Psoas muscle (tissue), 8 donors: ENCODE measurements around the gene LGALS4. TPM values are rescaled to one million over a fixed set of nuclear protein-coding genes. Genes with fewer than 3 reads are reported as not detected.

ENCODE experiments used
- ATAC-seq, 4 donors: fragments of 200-7000 bp; cut with Tn5 transposase; one replicate each; pipeline ENCODE4 v1.9.1; 2020; ENCODE audit warnings: moderate library complexity in 3 of 4, mild to moderate bottlenecking in 2 of 4
- DNase-seq, 2 donors: peaks; one replicate each; pipeline ENCODE4 v3.0.0-alpha.2; 2020
- H3K27ac ChIP-seq: fragments of 200-600 bp; one replicate; pipeline ENCODE4 v1.8.0; 2022
- H3K27me3 ChIP-seq, 3 donors: fragments of 200-600 bp in 1 of 3; one replicate each; pipeline versions ENCODE4 v1.6.1 to v1.8.0; 2013 to 2022; ENCODE audit warnings: low read length in 2 of 3, mild to moderate bottlenecking in 2 of 3, moderate library complexity in 1 of 3; ENCODE audit not compliant: insufficient read depth in 3 of 3
- H3K36me3 ChIP-seq, 2 donors: fragments of 200-600 bp in 1 of 2; one replicate each; pipeline versions ENCODE4 v1.6.1 to v1.8.0; 2013 to 2022; ENCODE audit warnings: low read depth in 1 of 2, mild to moderate bottlenecking in 1 of 2, moderate library complexity in 1 of 2; ENCODE audit not compliant: insufficient read depth in 1 of 2
- H3K4me1 ChIP-seq: fragments of 200-600 bp; one replicate; pipeline ENCODE4 v1.8.0; 2022
- H3K4me3 ChIP-seq: fragments of 200-600 bp; one replicate; pipeline ENCODE4 v1.8.0; 2022; ENCODE audit warnings: mild to moderate bottlenecking
- H3K9me3 ChIP-seq: fragments of 200-600 bp; one replicate; pipeline ENCODE4 v1.8.0; 2022
- CTCF ChIP-seq: fragments of 200-600 bp; IDR thresholded peaks from one replicate; pipeline ENCODE4 v1.8.0; 2022; ENCODE audit warnings: antibody characterized with exemption
- WGBS, 3 donors: extraction: QIAGEN DNeasy Blood & Tissue Kit; methylation state at CpG; one replicate each; pipeline versions ENCODE4 v1.1.6 to v1.1.7; 2013; 5-methylcytosine and 5-hydroxymethylcytosine counted together
- intact Hi-C, 2 donors: fragments of 100-400 bp; cut with DNase I; formaldehyde crosslinking; loops; one replicate each; pipeline versions ENCODE4 v1.11.0 to v1.14.2; 2022
- polyA plus RNA-seq, 3 donors: library from polyadenylated mRNA; stranded (reverse); fragments of 200-250 nt; gene quantifications; one replicate each; pipeline ENCODE4 v1.2.3, GENCODE V29; 2013
- total RNA-seq, 4 donors: library from RNA; stranded (reverse); fragmentation: NEBNext Ultra II Directional in 2 of 4; extraction: Animal tissue kit (Norgen Biotek cat#: 25700) in 2 of 4; gene quantifications; one replicate each; pipeline versions ENCODE4 v1.2.1 to v1.2.4, GENCODE V29; 2021 to 2023
- donor health status: healthy with polysubstance abuse.
- donor health status: DM: no; HTN: no; CAD: no; lungs with moderate emphysema.
- donor health status: Bipolar disorder and iron deficiency.
- donor health status: healthy.
- donor health status: DM: yes; HTN: yes; CAD: no.
- donor health status: DM: no; HTN: no; CAD: no.
- donor health status: DM: no; HTN: no; CAD: no.
- donor health status: DM: yes; HTN: yes; CAD: no.

The LGALS4 gene
- total and polyA plus RNA-seq, 7 donors, result 0.31 to 2.0 (median 0.64) TPM

- no peak overlapping the region for H3K4me3 ChIP-seq
- H3K9me3 ChIP-seq, result no peaks in the 10 kb centered on the region
- H3K27ac ChIP-seq, result peak overlapping the region; percentile 99
- TF ChIP-seq CTCF, result no peak
- peaks cover 79% of the 10 kb centered on the region for H3K4me1 ChIP-seq
- peak in 1 of 2 donors; percentile 53 for DNase-seq
- H3K27me3 ChIP-seq, result no peaks in the 10 kb centered on the region
- WGBS, 3 donors, result 74 to 83% (median 77%) methylated on average over 6 of the region's 6 CpGs
- ATAC-seq, result no peak
- intact Hi-C loops, result loop anchor here in 1 of 2 donors (10.0 kb wide), 1 partner anchor 192 kb away; the partner anchor contains the start of gene ACTN4
- peaks cover 16 to 67% of the 10 kb centered on the region in 2 donors for H3K36me3 ChIP-seq
Observed at GRCh38 chr19:38836983-38837626, 24.4 kb upstream of the LGALS4 start.

GRCh38 chr19:38836159-38836982, 23.6 kb upstream of the LGALS4 start:
- H3K27me3 ChIP-seq, result no peaks in the 10 kb centered on the region
- peaks cover 73% of the 10 kb centered on the region for H3K4me1 ChIP-seq
- H3K27ac ChIP-seq, result peak overlapping the region; percentile 99
- H3K36me3 ChIP-seq, result peaks cover 16 to 59% of the 10 kb centered on the region in 2 donors
- no peaks in the 10 kb centered on the region for H3K9me3 ChIP-seq
- ATAC-seq (no peak), DNase-seq (no peak)
- H3K4me3 ChIP-seq, result no peak overlapping the region
- TF ChIP-seq CTCF, result no peak
- WGBS, 3 donors, result 59 to 73% (median 64%) methylated on average over 8 of the region's 8 CpGs
- intact Hi-C loops, result loop anchor here in 1 of 2 donors (10.0 kb wide), 1 partner anchor 192 kb away; the partner anchor contains the start of gene ACTN4

- intact Hi-C loops, result loop anchor here (5.0 to 10.0 kb wide), 2 partner anchors 187 to 190 kb away; partner anchors contain the start of gene ACTN4 (in 2 of the 2)
- no peak for ATAC-seq
- Histone ChIP-seq H3K36me3 (peaks cover 12 to 53% of the 10 kb centered on the region in 2 donors), H3K27ac (peak overlapping the region; percentile 99), H3K4me1 (peaks cover 71% of the 10 kb centered on the region), H3K27me3 (no peaks in the 10 kb centered on the region), H3K4me3 (no peak overlapping the region), H3K9me3 (no peaks in the 10 kb centered on the region)
- TF ChIP-seq CTCF, result no peak
- WGBS, 3 donors, result 95 to 96% (median 96%) methylated on average over 6 of the region's 6 CpGs
- DNase-seq, result no peak
Observed at GRCh38 chr19:38834590-38834989, 21.8 kb upstream of the LGALS4 start.

GRCh38 chr19:38834104-38834490, 21.4 kb upstream of the LGALS4 start:
- WGBS, 3 donors, result 91 to 93% (median 93%) methylated on average over 4 of the region's 4 CpGs
- Histone ChIP-seq H3K27me3 (no peaks in the 10 kb centered on the region), H3K4me3 (no peak overlapping the region), H3K36me3 (peaks cover 8 to 53% of the 10 kb centered on the region in 2 donors), H3K4me1 (peaks cover 66% of the 10 kb centered on the region), H3K9me3 (no peaks in the 10 kb centered on the region), H3K27ac (peak overlapping the region; percentile 99)
- ATAC-seq, result no peak
- TF ChIP-seq CTCF, result no peak
- intact Hi-C loops, result loop anchor here (5.0 to 10.0 kb wide), 2 partner anchors 187 to 189 kb away; partner anchors contain the start of gene ACTN4 (in 2 of the 2)
- DNase-seq, result no peak
